ENCODE measurements around the gene CLEC3B. TPM values are rescaled to one million over a fixed set of nuclear protein-coding genes. Genes with fewer than 3 reads are reported as not detected.

CLEC3B gene
- total and polyA plus RNA-seq, 2 donors (not counting 1 experiment from before 2014, with no cell fraction given): 56.3 to 87.2 TPM

- Histone ChIP-seq H3K27me3 (ENCODE audit: control insufficient read depth, insufficient read depth, low read length) (no peaks in the 10 kb centered on the region), H3K4me2 (ENCODE audit: extremely low read depth, insufficient read depth, low read length) (no peak overlapping the region), H3K36me3 (ENCODE audit: control insufficient read depth, insufficient read depth, low read length) (no peaks in the 10 kb centered on the region), H3K4me1 (ENCODE audit: control insufficient read depth, extremely low read depth, insufficient read depth, low read length) (peaks cover 27% of the 10 kb centered on the region), H4K20me1 (ENCODE audit: control insufficient read depth, extremely low read depth, insufficient read depth, low read length) (no peaks in the 10 kb centered on the region), H3K4me3 (replicated peaks in 1 of 4; ENCODE audit: control extremely low read depth in 1 of 4, insufficient read depth in 1 of 4, low read depth in 3 of 4, low read length in 4 of 4) (no peak overlapping the region), H3K27ac (ENCODE audit: insufficient read depth, low read length) (no peak overlapping the region), H2AFZ (ENCODE audit: low read length) (no peak overlapping the region), H3K79me2 (ENCODE audit: control insufficient read depth, insufficient read depth, low read length) (no peaks in the 10 kb centered on the region), H3K9ac (ENCODE audit: insufficient read depth, low read length) (no peak overlapping the region), H3K9me3 (ENCODE audit: control insufficient read depth, insufficient read depth, low read depth, low read length) (no peaks in the 10 kb centered on the region)
- no peak for DNase-seq (ENCODE audit: low read depth in 2 of 2)
- TF ChIP-seq EZH2 (IDR thresholded peaks at IDR 0.05; ENCODE audit: low read length, missing control alignments) (no peak), CTCF (conservative IDR thresholded peaks at IDR 0.05 in 1 of 2, IDR thresholded peaks at IDR 0.05 in 1 of 2; ENCODE audit: low read depth in 1 of 2, low read length in 2 of 2) (no peak)
Measured at GRCh38 chr3:45032113-45032512, 6.0 kb downstream of the CLEC3B start.

- Histone ChIP-seq H2AFZ (ENCODE audit: low read length) (no peak overlapping the region), H3K27ac (ENCODE audit: insufficient read depth, low read length) (no peak overlapping the region), H3K4me3 (replicated peaks in 1 of 4; ENCODE audit: control extremely low read depth in 1 of 4, insufficient read depth in 1 of 4, low read depth in 3 of 4, low read length in 4 of 4) (no peak overlapping the region), H3K36me3 (ENCODE audit: control insufficient read depth, insufficient read depth, low read length) (no peaks in the 10 kb centered on the region), H4K20me1 (ENCODE audit: control insufficient read depth, extremely low read depth, insufficient read depth, low read length) (no peaks in the 10 kb centered on the region), H3K9ac (ENCODE audit: insufficient read depth, low read length) (no peak overlapping the region), H3K4me1 (ENCODE audit: control insufficient read depth, extremely low read depth, insufficient read depth, low read length) (peaks cover 25% of the 10 kb centered on the region), H3K9me3 (ENCODE audit: control insufficient read depth, insufficient read depth, low read depth, low read length) (no peaks in the 10 kb centered on the region), H3K4me2 (ENCODE audit: extremely low read depth, insufficient read depth, low read length) (no peak overlapping the region), H3K27me3 (ENCODE audit: control insufficient read depth, insufficient read depth, low read length) (no peaks in the 10 kb centered on the region), H3K79me2 (ENCODE audit: control insufficient read depth, insufficient read depth, low read length) (no peaks in the 10 kb centered on the region)
- no peak for TF ChIP-seq EZH2 (IDR thresholded peaks at IDR 0.05; ENCODE audit: low read length, missing control alignments)
- no peak for TF ChIP-seq CTCF (conservative IDR thresholded peaks at IDR 0.05 in 1 of 2, IDR thresholded peaks at IDR 0.05 in 1 of 2; ENCODE audit: low read depth in 1 of 2, low read length in 2 of 2)
- no peak for DNase-seq (ENCODE audit: low read depth in 2 of 2)
Measured at GRCh38 chr3:45033791-45034190, 7.7 kb downstream of the CLEC3B start.

GRCh38 chr3:45034612-45035252 lies 8.6 kb downstream of the CLEC3B start:
- Histone ChIP-seq H2AFZ (ENCODE audit: low read length) (no peak overlapping the region), H3K4me1 (ENCODE audit: control insufficient read depth, extremely low read depth, insufficient read depth, low read length) (peaks cover 17% of the 10 kb centered on the region), H3K4me3 (replicated peaks in 1 of 4; ENCODE audit: control extremely low read depth in 1 of 4, insufficient read depth in 1 of 4, low read depth in 3 of 4, low read length in 4 of 4) (no peak overlapping the region), H3K27me3 (ENCODE audit: control insufficient read depth, insufficient read depth, low read length) (no peaks in the 10 kb centered on the region), H3K36me3 (ENCODE audit: control insufficient read depth, insufficient read depth, low read length) (no peaks in the 10 kb centered on the region), H3K4me2 (ENCODE audit: extremely low read depth, insufficient read depth, low read length) (no peak overlapping the region), H3K79me2 (ENCODE audit: control insufficient read depth, insufficient read depth, low read length) (no peaks in the 10 kb centered on the region), H3K27ac (ENCODE audit: insufficient read depth, low read length) (no peak overlapping the region), H3K9me3 (ENCODE audit: control insufficient read depth, insufficient read depth, low read depth, low read length) (no peaks in the 10 kb centered on the region), H4K20me1 (ENCODE audit: control insufficient read depth, extremely low read depth, insufficient read depth, low read length) (no peaks in the 10 kb centered on the region), H3K9ac (ENCODE audit: insufficient read depth, low read length) (no peak overlapping the region)
- DNase-seq (ENCODE audit: low read depth in 2 of 2): no peak
- TF ChIP-seq EZH2 (IDR thresholded peaks at IDR 0.05; ENCODE audit: low read length, missing control alignments) (no peak), CTCF (conservative IDR thresholded peaks at IDR 0.05 in 1 of 2, IDR thresholded peaks at IDR 0.05 in 1 of 2; ENCODE audit: low read depth in 1 of 2, low read length in 2 of 2) (no peak)

Measured in fibroblast of lung (primary cell).